HG02642 (cell line): Measurements from ENCODE around the gene ZNF491.
"Not testable (repeated sequence)": the region's sequence is repeated elsewhere in the genome, so short reads cannot be mapped to it uniquely, and the experiment has no call there.

Experiments
- ATAC-seq: cut with Tn5 transposase; IDR thresholded peaks from one replicate; pipeline ENCODE4 v1.9.1; 2021; ENCODE audit warnings: mild to moderate bottlenecking; ENCODE audit not compliant: unreplicated experiment, poor library complexity

The ZNF491 gene

GRCh38 chr19:11798391-11799330 lies at the start of gene ZNF491:
Gene ZNF491 (plus strand): TSS chr19:11798523. CDS start chr19:11805954, 7,431 bp downstream.
- ATAC-seq = peak; percentile 98

GRCh38 chr19:11749751-11750150 lies 48.6 kb upstream of the ZNF491 start:
- no peak for ATAC-seq

- ATAC-seq = no peak
Observed at GRCh38 chr19:11752244-11752736, 46.0 kb upstream of the ZNF491 start.

GRCh38 chr19:11754663-11755062 lies 43.7 kb upstream of the ZNF491 start:
- no peak for ATAC-seq

GRCh38 chr19:11756965-11757364 lies 41.4 kb upstream of the ZNF491 start:
- ATAC-seq = no peak

GRCh38 chr19:11759805-11760204 lies 38.5 kb upstream of the ZNF491 start:
- ATAC-seq = no peak

- ATAC-seq = no peak
Observed at GRCh38 chr19:11763117-11763516, 35.2 kb upstream of the ZNF491 start.

GRCh38 chr19:11763611-11764010 lies 34.7 kb upstream of the ZNF491 start:
- no peak for ATAC-seq

- ATAC-seq = peak; percentile 93
Observed at GRCh38 chr19:11766597-11767591, 31.4 kb upstream of the ZNF491 start, which contains the start of gene ZNF441. Gene ZNF441 (plus strand): TSS chr19:11767000. CDS start chr19:11767194, 194 bp downstream.

GRCh38 chr19:11767633-11768133 lies 30.6 kb upstream of the ZNF491 start:
- ATAC-seq = peak; percentile 34

GRCh38 chr19:11769995-11770394 lies 28.3 kb upstream of the ZNF491 start:
- ATAC-seq = no peak

- ATAC-seq = not testable (repeated sequence)
Observed at GRCh38 chr19:11771520-11771919, 26.8 kb upstream of the ZNF491 start.

GRCh38 chr19:11776669-11777068 lies 21.7 kb upstream of the ZNF491 start:
- not testable (repeated sequence) for ATAC-seq

- no peak for ATAC-seq
Observed at GRCh38 chr19:11780431-11781020, 17.8 kb upstream of the ZNF491 start.

- ATAC-seq = no peak
Observed at GRCh38 chr19:11781295-11782057, 16.8 kb upstream of the ZNF491 start.

- ATAC-seq = no peak
Observed at GRCh38 chr19:11783767-11784166, 14.6 kb upstream of the ZNF491 start.

GRCh38 chr19:11784356-11784755 lies 14.0 kb upstream of the ZNF491 start:
- ATAC-seq = no peak

GRCh38 chr19:11787536-11787935 lies 10.8 kb upstream of the ZNF491 start:
- no peak for ATAC-seq

GRCh38 chr19:11792942-11793341 lies 5.4 kb upstream of the ZNF491 start:
- ATAC-seq = no peak
